NK-92 (cell line): ENCODE data around the gene ZNF254.
"Not testable (repeated sequence)": the region's sequence is repeated elsewhere in the genome, so short reads cannot be mapped to it uniquely, and the experiment has no call there.

Experiments used
- DNase-seq: peaks from one replicate; lab custom pipeline; 2025; ENCODE audit not compliant: unreplicated experiment; lab: John Stamatoyannopoulos, UW

The ZNF254 gene

DNA sequence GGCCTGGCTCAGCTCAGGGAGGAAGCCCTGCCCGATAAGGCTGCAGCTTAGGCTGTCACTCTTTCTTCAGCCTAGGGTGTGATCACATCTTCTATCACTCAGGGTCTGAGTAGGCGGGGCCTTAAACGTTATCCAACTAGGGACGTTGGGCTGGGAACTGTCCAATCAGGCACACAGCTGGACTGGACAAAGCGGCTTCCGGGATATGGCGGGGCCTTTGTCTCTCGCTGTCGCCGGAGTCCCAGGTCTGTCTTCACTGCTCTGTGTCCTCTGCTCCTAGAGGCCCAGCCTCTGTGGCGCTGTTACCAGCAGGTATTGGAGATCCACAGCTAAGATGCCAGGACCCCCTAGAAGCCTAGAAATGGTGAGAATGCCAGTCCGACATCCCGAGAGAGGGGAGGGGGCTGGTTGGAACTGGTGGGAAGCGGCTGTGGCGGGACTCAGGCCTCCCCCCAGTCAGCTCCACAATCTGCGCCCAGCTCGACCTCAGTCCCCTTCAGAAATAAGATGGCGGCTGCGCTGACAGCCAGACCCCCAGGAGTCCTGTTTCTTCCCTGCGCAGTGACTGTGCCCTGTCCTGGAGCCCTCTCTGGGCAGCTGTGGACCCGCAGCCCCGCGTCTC lies at the start of gene ZNF254:
ZNF254 (plus strand) TSS at position 214 of the 622 bp plus-strand sequence; CDS start at position 335, 121 bp downstream.
- no peak for DNase-seq

GRCh38 chr19:24040621-24041020 lies 46.4 kb upstream of the ZNF254 start:
- no peak for DNase-seq

DNA sequence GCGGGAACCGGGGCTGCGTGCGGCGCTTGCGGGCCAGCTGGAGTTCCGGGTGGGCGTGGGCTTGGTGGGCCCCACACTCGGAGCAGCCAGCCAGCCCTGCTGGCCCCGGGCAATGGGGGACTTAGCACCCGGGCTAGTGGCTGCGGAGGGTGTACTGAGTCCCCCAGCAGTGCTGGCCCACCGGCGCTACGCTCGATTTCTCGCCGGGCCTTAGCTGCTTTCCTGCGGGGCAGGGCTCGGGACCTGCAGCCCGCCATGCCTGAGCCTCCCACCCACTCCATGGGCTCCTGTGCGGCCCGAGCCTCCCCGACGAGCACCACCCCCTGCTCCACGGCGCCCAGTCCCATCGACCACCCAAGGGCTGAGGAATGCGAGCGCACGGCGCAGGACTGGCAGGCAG lies 45.7 kb upstream of the ZNF254 start:
- DNase-seq = not testable (repeated sequence)

DNA sequence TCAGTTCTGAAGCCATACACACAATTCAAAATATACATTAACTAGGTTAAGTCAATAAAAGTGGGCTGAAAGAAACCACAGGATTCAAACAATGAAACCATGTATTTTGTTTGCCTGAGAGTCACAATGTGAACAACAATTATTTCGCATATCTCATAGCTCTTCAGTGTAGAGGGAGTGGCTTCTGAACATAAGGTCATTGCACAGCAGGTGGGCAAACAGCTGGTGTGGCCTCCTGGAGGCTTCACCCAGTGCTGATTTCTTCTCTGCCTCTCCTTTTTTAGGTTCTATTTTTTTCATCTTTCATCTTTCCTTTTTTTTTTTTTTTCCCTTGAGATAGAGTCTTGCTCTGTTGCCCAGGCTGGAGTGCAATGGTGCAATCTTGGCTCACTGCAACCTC lies 40.4 kb upstream of the ZNF254 start:
- DNase-seq = no peak

DNA sequence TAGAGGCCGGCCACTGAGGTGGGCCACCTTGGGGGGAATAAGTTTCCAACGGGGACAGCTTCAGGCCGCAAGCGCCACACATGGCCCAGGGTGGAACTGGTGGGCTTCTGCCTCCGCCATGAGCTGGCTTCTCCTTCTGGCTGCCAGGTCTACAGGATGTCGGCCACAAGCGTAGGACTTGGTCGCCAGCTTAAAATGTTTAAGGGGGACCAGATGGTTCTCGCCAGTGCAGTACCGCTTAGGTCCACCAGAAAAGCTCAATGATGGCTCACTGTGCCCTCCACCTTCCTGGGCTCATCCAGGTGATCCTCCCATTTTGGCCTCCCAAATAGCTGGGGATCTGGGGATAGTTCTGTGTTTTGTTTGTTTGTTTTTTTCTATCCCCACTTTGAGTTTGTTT lies 38.7 kb upstream of the ZNF254 start:
- DNase-seq = no peak

DNA sequence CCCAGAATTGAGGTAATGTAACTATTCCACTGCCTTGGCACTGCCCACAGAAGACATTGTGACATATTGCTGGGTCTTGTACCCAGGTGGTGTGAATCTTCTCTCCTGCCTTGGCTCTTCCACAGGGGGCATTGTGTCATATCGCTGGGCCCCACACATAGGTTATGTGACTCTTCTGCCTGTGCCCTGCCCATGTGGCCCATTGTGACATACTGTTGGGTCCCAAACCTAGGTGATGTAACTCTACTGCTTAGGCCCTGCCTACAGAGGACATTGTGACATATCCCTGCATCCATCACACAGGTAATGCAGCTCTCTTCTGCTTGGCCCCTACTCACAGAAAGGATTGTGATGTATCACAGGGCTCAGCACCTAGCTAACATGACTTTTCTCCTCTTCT lies 37.5 kb upstream of the ZNF254 start:
- no peak for DNase-seq

GRCh38 chr19:24051516-24051915 lies 35.5 kb upstream of the ZNF254 start:
- DNase-seq = no peak

- DNase-seq = no peak
Measured at GRCh38 chr19:24052811-24053210, 34.2 kb upstream of the ZNF254 start.

GRCh38 chr19:24053601-24054000 lies 33.4 kb upstream of the ZNF254 start:
- no peak for DNase-seq

- DNase-seq = no peak
Measured at GRCh38 chr19:24054044-24054935, 32.7 kb upstream of the ZNF254 start.

GRCh38 chr19:24055548-24055947 lies 31.4 kb upstream of the ZNF254 start:
- DNase-seq = no peak

DNA sequence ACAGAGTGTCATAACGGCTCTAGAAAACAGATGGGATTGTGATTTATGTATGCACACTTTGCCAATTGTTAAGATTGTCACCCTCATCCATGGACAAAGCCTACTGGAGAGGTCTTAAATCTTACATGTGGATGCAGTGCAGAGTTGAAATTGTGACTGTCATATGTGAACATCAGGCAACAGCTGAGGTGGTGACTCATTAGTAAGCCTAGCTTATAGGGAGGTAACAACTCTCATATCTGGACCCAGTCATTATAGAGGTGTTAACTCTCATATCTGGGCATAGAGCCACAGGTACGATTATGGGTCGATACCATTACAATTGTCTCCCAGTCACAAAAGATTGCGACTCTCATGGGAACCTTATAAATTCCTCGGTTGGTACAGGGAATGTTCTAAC lies 29.8 kb upstream of the ZNF254 start:
- no peak for DNase-seq

DNA sequence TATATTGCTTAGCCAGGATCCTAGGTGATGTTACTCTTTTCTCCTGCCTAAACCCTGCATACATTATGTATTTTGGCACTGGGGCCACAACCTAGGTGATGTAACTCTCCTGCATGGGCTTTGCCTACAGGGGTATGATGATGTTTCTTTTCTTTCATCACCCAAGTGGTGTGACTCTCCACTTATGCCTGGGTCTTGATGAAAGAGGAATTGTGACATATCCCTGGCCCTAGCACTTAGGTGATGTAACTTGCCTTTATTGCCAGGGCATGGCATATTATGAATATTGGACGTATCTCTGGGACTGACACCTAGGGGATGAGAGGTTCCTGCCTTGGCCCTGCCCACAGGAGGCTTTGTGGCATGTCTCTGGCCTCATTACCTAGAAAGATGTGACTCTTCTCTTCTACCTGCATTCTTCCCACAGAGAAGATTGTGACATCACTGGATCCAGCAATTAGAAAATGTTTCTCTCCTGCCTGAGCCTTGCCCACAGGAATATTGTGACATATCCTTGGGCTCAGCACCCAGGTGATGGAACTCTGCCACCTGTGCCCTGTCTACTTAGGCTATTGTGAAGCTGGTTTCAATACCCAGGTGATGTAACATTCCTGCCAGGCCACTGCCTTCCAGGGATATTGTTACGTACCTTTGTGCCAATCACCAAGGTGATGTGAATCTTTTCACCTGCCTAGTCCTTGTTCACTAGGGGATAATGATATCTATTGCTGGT lies 27.3 kb upstream of the ZNF254 start:
- DNase-seq = no peak

DNA sequence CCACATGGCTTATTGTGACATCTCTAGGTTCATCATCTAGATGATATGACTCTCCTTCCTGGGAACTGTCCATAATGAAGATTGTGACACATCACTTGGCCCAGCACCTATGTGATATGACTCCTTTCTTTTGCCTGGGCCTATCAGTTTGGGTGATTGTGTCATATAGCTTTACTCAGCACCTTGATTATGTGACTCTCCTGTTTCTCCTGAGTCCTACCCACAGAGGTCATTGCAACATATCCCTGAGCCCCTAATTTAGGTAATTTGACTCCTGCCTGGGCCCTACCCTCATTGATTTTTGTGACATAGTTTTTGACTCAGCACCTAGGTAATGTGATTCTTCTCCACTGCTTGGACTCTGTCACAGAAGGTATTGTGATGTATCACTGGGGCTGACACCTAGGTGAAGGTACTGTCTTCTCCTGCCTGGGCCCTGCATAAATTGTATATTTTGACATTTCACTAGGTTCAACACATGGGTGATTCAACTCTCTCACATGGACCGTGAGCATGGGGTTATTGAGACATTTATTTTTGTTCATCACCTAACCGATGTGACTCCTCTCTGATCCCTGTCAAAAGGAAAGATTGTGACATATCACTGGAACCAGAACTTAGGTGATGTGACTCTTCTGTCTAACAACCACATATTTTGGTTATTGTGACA lies 26.2 kb upstream of the ZNF254 start:
- no peak for DNase-seq

DNA sequence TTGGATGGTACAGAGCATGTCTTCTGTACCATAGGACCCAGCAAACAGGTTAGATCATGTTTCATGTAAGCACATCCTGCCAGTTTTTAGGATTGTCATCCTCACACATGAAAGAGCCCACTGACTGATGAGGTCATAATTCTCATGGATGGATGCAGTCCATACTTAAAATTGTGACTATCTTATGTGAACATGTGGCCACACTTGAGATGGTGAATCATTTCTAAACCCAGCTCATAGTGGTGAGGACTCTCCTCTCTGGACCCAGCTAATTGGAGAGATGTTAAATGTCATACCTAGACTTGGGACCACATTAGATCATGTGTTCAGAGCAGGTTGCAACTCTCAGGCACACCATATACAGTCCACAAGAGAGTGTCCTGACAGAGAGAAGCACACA lies 24.8 kb upstream of the ZNF254 start:
- DNase-seq = no peak

GRCh38 chr19:24063295-24063694 lies 23.7 kb upstream of the ZNF254 start:
- no peak for DNase-seq

GRCh38 chr19:24064175-24064574 lies 22.8 kb upstream of the ZNF254 start:
- no peak for DNase-seq

- no peak for DNase-seq
Measured at GRCh38 chr19:24065243-24065642, 21.7 kb upstream of the ZNF254 start.

DNA sequence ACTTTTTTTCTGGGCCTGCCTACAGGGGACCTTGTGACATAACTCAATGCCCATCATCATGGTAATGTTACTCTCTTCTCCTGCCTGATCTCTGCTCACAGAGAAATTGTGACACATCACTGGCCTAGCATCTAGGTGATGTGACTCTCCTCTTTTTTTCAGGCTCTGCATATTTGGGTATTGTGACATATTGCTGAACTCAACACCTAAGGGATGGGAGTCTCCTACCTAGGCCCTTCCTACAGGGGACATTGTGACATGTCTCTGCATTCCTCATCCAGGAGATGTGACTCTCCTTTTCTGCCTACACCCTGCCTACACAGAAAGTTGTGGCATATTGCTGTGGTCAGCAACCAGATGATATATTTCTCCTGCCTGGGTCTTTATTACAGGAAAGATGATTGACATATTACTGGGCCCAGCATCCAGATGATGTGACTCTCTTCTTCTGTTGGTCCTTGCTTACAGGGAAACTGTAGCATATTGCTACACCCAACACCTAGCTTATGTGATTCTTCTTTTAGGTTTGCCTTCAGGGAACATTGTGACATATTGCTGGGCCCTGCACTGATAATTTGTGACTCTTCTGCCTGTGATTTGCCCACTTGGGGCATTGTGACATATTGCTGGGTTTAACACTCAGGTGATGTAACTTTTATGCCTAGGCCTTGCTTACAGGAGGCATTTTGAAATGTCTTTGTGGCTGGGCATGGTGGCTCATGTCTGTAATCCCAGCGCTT lies 21.0 kb upstream of the ZNF254 start:
- DNase-seq = no peak

- DNase-seq = no peak
Measured at GRCh38 chr19:24069905-24070657, 16.9 kb upstream of the ZNF254 start.
